Measurements from ENCODE around the gene PRR29.
"Not testable (repeated sequence)": the region's sequence is repeated elsewhere in the genome, so short reads cannot be mapped to it uniquely, and the experiment has no call there.

Gene PRR29

DNA sequence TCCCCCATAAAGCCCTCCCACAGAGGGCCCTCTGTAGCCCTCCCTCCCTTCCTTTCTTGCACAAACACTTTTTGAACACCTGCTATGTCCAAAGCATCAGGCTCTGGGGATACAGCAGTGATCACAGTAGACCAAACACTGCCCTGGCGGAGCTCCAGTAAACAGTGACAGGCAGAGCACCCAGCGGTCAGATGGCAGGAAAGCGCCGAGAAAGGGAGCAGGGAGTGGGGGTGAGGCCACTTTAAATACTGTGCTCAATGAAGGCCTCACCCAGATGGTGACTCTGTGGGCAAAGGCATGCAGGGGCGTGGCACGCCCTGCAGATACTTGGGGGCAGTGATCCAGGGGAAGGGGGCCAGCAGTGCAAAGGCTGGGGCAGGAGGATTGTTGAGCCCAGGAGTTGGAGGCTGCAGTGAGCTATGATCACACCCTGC is 7.6 kb downstream of the PRR29 start:
- H3K27me3 ChIP-seq (ENCODE audit: control insufficient read depth, low read length), result no peaks in the 10 kb centered on the region
- H3K4me3 ChIP-seq (ENCODE audit: low read length), result no peak overlapping the region
- no peak overlapping the region for H3K4me2 ChIP-seq (ENCODE audit: low read length)
- no peaks in the 10 kb centered on the region for H3F3A ChIP-seq (ENCODE audit: control insufficient read depth, insufficient read depth)
- peaks cover 14% of the 10 kb centered on the region; the same call in 1 of the 2 replicates for H3K36me3 ChIP-seq (ENCODE audit: control insufficient read depth, low read length)
- no peak for TF ChIP-seq EZH2phosphoT487 (IDR thresholded peaks at IDR 0.05; ENCODE audit: borderline replicate concordance, low read length)
- TF ChIP-seq, protein P1, sequence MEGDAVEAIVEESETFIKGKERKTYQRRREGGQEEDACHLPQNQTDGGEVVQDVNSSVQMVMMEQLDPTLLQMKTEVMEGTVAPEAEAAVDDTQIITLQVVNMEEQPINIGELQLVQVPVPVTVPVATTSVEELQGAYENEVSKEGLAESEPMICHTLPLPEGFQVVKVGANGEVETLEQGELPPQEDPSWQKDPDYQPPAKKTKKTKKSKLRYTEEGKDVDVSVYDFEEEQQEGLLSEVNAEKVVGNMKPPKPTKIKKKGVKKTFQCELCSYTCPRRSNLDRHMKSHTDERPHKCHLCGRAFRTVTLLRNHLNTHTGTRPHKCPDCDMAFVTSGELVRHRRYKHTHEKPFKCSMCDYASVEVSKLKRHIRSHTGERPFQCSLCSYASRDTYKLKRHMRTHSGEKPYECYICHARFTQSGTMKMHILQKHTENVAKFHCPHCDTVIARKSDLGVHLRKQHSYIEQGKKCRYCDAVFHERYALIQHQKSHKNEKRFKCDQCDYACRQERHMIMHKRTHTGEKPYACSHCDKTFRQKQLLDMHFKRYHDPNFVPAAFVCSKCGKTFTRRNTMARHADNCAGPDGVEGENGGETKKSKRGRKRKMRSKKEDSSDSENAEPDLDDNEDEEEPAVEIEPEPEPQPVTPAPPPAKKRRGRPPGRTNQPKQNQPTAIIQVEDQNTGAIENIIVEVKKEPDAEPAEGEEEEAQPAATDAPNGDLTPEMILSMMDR (IDR thresholded peaks at IDR 0.05; ENCODE audit: low read depth, low read length, poor library complexity, severe bottlenecking), result no peak
- H3K9me2 ChIP-seq (replicated peaks; ENCODE audit: control insufficient read depth, low read length), result no peaks in the 10 kb centered on the region
- H3K79me2 ChIP-seq (ENCODE audit: control insufficient read depth, low read length), result peaks cover 7% of the 10 kb centered on the region; the same call in 1 of the 2 replicates
- no peaks in the 10 kb centered on the region for H3K9me3 ChIP-seq (ENCODE audit: control insufficient read depth, insufficient read depth, low read length)
- H4K20me1 ChIP-seq (ENCODE audit: control insufficient read depth, insufficient read depth, low read depth, low read length), result 0 out of 2 replicates have a peak, but pooled peaks cover 4% of the 10 kb centered on the region
- H3K27ac ChIP-seq (ENCODE audit: low read depth, low read length), result no peak overlapping the region
- H3K4me1 ChIP-seq (ENCODE audit: control insufficient read depth, low read length), result no peaks in the 10 kb centered on the region

DNA sequence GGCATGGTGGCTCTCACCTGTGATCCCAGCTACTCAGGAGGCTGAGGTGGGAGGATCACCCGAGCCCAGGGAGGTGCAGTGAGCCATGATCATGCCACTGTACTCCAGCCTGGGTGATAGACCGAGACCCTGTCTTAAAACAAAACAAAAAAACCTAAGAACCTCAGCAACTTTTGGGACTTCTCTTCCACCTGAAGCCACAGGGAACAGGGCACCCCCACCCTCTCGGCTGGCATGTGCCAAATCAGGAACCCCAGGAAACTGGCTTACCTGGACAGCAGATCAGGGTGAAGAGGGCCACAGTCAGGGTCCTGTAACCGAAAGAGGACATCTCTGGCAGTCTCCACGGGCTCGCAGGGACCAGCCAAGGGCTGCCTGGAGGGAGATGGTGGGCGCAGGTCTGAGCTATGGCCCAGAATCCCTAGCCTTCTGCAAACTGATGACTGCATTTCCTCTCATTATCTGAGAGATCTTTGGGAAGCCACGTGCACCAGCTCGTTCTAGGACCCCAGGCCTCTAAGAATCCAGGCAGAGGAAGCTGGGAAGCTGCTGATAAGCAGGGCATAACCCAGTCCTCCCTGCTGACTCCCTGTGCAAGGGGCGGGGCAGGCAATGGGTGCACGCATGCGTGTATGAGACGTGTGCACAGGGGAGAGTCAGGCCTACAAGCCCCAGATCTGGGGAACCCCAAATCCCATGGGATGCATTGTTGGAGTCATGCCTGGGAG is 8.4 kb downstream of the PRR29 start:
- Histone ChIP-seq H3K4me2 (ENCODE audit: low read length) (no peak overlapping the region), H3K4me3 (ENCODE audit: low read length) (no peak overlapping the region)

DNA sequence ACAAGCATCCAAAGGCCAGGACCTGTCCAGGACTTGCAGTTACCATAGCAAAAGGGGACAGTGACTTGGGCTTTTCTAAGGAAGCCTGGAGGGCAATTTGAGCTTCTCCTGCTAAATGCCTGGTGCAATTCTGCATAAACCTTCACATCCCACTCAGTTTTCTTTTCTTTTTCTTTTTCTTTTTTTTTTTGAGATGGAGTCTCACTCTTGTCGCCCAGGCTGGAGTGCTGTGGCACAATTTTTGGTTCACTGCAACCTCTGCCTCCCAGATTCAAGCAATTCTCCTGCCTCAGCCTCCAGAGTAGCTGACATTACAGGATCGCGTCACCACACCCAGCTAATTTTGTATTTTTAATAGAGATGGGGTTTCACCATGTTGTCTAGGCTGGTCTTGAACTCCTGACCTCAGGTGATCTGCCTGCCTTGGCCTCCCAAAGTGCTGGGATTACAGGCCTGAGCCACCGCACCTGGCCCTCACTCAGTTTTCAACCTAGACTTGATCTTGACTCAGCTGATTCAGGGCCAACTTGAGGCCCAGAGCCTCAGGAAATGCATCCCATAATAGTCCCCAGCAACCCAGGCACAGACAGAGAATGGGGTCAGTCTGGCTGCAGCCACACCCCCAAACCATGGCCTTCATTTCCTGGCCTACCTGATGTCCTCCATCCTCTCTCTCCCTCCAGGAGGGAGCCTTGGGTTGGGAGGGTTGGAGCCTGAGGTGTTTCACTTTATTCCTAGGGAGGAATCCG is 9.1 kb downstream of the PRR29 start:
- H3K79me2 ChIP-seq (ENCODE audit: control insufficient read depth, low read length); H3F3A ChIP-seq (ENCODE audit: control insufficient read depth, insufficient read depth); H3K4me2 ChIP-seq (ENCODE audit: low read length); H4K20me1 ChIP-seq (ENCODE audit: control insufficient read depth, insufficient read depth, low read depth, low read length); H3K4me1 ChIP-seq (ENCODE audit: control insufficient read depth, low read length); H3K4me3 ChIP-seq (ENCODE audit: low read length); H3K9me3 ChIP-seq (ENCODE audit: control insufficient read depth, insufficient read depth, low read length); H3K27ac ChIP-seq (ENCODE audit: low read depth, low read length); H3K27me3 ChIP-seq (ENCODE audit: control insufficient read depth, low read length); H3K9me2 ChIP-seq (replicated peaks; ENCODE audit: control insufficient read depth, low read length): not testable (repeated sequence)
- peaks cover 14% of the 10 kb centered on the region; the same call in 1 of the 2 replicates for H3K36me3 ChIP-seq (ENCODE audit: control insufficient read depth, low read length)

More for the DNA sequence above, 8.4 kb downstream of the PRR29 start:
- Histone ChIP-seq H3K4me1 (ENCODE audit: control insufficient read depth, low read length) (peaks cover 2% of the 10 kb centered on the region), H3K9me3 (ENCODE audit: control insufficient read depth, insufficient read depth, low read length) (no peaks in the 10 kb centered on the region), H3K27me3 (ENCODE audit: control insufficient read depth, low read length) (no peaks in the 10 kb centered on the region), H3K36me3 (ENCODE audit: control insufficient read depth, low read length) (peaks cover 14% of the 10 kb centered on the region; the same call in 1 of the 2 replicates), H3K79me2 (ENCODE audit: control insufficient read depth, low read length) (peaks cover 7% of the 10 kb centered on the region; the same call in 1 of the 2 replicates), H3F3A (ENCODE audit: control insufficient read depth, insufficient read depth) (no peaks in the 10 kb centered on the region), H3K9me2 (replicated peaks; ENCODE audit: control insufficient read depth, low read length) (no peaks in the 10 kb centered on the region), H3K27ac (ENCODE audit: low read depth, low read length) (no peak overlapping the region), H4K20me1 (ENCODE audit: control insufficient read depth, insufficient read depth, low read depth, low read length) (0 out of 2 replicates have a peak, but pooled peaks cover 4% of the 10 kb centered on the region)
- no peak for TF ChIP-seq EZH2phosphoT487 (IDR thresholded peaks at IDR 0.05; ENCODE audit: borderline replicate concordance, low read length)
- TF ChIP-seq, protein P1 (IDR thresholded peaks at IDR 0.05; ENCODE audit: low read depth, low read length, poor library complexity, severe bottlenecking), result no peak
